Measurements from ENCODE around the gene PTMA. TPM values are rescaled to one million over a fixed set of nuclear protein-coding genes. Genes with fewer than 3 reads are reported as not detected.

The PTMA gene
- polyA plus RNA-seq, 4 donors, result 1,019 to 2,156 (median 1,113) TPM

GRCh38 chr2:231720987-231721966 is 13.0 kb downstream of the PTMA start:
- no peaks in the 10 kb centered on the region for H3K4me1 ChIP-seq (ENCODE audit: control insufficient read depth in 3 of 3, insufficient read depth in 2 of 3, low read depth in 1 of 3, low read length in 2 of 3)
- H3K4me3 ChIP-seq (ENCODE audit: low read depth in 1 of 3, low read length in 3 of 3), result no peak overlapping the region
- peaks cover 0 to 2% of the 10 kb centered on the region in 2 donors for H3K9me3 ChIP-seq (ENCODE audit: control insufficient read depth in 2 of 2, insufficient read depth in 1 of 2, low read depth in 1 of 2, low read length in 1 of 2)
- DNase-seq (peak in 1 of 2 donors; percentile 24), FAIRE-seq (no peak)
- H3K27ac ChIP-seq (ENCODE audit: low read depth in 1 of 3, low read length in 2 of 3), result no peak overlapping the region
- WGBS, 3 donors, result 73 to 78% (median 73%) methylated on average over 8 of the region's 8 CpGs
- peaks cover 0 to 1% (median 0%) of the 10 kb centered on the region in 3 donors for H3K27me3 ChIP-seq (ENCODE audit: control insufficient read depth in 3 of 3, insufficient read depth in 3 of 3, low read length in 3 of 3)
- H3K36me3 ChIP-seq (ENCODE audit: control insufficient read depth in 3 of 3, insufficient read depth in 2 of 3, low read depth in 1 of 3, low read length in 3 of 3), result peaks cover 0 to 2% (median 0%) of the 10 kb centered on the region in 3 donors

- H3K27me3 ChIP-seq (ENCODE audit: control insufficient read depth in 3 of 3, insufficient read depth in 3 of 3, low read length in 3 of 3), result peaks cover 0 to 3% (median 0%) of the 10 kb centered on the region in 3 donors
- no peak overlapping the region for H3K27ac ChIP-seq (ENCODE audit: low read depth in 1 of 3, low read length in 2 of 3)
- FAIRE-seq, result no peak
- H3K4me1 ChIP-seq (ENCODE audit: control insufficient read depth in 3 of 3, insufficient read depth in 2 of 3, low read depth in 1 of 3, low read length in 2 of 3), result no peaks in the 10 kb centered on the region
- peaks cover 0 to 2% (median 0%) of the 10 kb centered on the region in 3 donors for H3K36me3 ChIP-seq (ENCODE audit: control insufficient read depth in 3 of 3, insufficient read depth in 2 of 3, low read depth in 1 of 3, low read length in 3 of 3)
- H3K9me3 ChIP-seq (ENCODE audit: control insufficient read depth in 2 of 2, insufficient read depth in 1 of 2, low read depth in 1 of 2, low read length in 1 of 2), result no peaks in the 10 kb centered on the region
- 88 to 95% (median 89%) methylated on average over 8 of the region's 8 CpGs for WGBS, 3 donors
- DNase-seq, result no peak
- H3K4me3 ChIP-seq (ENCODE audit: low read depth in 1 of 3, low read length in 3 of 3), result no peak overlapping the region
Observed at GRCh38 chr2:231722721-231723307, 14.5 kb downstream of the PTMA start.

DNA sequence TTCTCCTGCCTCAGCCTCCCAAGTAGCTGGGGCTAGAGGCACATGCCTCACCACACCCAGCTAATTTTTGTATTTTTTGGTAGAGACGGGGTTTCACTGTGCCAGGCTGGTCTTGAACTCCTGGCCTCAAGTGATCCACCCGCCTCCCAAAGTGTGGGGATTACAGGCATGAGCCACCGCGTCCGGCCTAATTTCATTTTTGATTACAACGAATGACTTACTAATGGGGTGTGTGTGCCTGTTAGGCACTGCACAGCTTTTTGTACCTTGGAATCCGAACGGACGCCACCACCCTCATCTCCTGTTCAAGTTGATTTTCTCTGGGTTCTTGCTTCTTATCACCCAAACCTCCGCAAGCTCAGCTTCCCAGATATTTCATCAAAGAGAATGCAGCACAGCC is 17.2 kb downstream of the PTMA start:
- Histone ChIP-seq H3K27ac (ENCODE audit: low read depth in 1 of 3, low read length in 2 of 3) (no peak overlapping the region), H3K9me3 (ENCODE audit: control insufficient read depth in 2 of 2, insufficient read depth in 1 of 2, low read depth in 1 of 2, low read length in 1 of 2) (no peaks in the 10 kb centered on the region), H3K36me3 (ENCODE audit: control insufficient read depth in 3 of 3, insufficient read depth in 2 of 3, low read depth in 1 of 3, low read length in 3 of 3) (peaks cover 0 to 2% (median under 1%) of the 10 kb centered on the region in 3 donors), H3K4me3 (ENCODE audit: low read depth in 1 of 3, low read length in 3 of 3) (no peak overlapping the region), H3K27me3 (ENCODE audit: control insufficient read depth in 3 of 3, insufficient read depth in 3 of 3, low read length in 3 of 3) (peaks cover 0 to 3% (median 0%) of the 10 kb centered on the region in 3 donors), H3K4me1 (ENCODE audit: control insufficient read depth in 3 of 3, insufficient read depth in 2 of 3, low read depth in 1 of 3, low read length in 2 of 3) (no peaks in the 10 kb centered on the region)
- WGBS, 3 donors, result 8 to 59% (median 53%) methylated on average over 10 of the region's 10 CpGs
- FAIRE-seq (no peak), DNase-seq (peak in 1 of 2 donors; percentile 28)

DNA sequence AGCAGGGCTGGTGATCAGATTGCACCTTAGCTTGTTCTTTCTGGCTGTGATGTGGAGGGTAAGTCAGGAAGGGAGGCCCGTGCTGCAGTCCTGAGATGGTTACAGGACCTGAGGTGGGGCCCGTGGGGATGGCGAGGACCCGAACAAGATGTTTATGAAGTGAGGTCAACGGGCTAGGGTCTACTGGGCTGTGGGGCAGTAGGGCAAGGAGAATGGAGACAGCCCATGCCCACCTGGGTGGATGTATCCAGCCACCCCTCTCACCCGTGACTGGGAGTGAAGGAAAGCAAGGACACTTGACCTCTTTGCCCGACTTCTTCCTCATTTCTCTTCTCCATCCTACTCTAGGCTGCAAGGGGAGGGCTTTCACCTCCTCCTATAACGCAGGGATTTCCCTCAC is 18.0 kb downstream of the PTMA start:
- Histone ChIP-seq H3K4me1 (ENCODE audit: control insufficient read depth in 3 of 3, insufficient read depth in 2 of 3, low read depth in 1 of 3, low read length in 2 of 3) (no peaks in the 10 kb centered on the region), H3K9me3 (ENCODE audit: control insufficient read depth in 2 of 2, insufficient read depth in 1 of 2, low read depth in 1 of 2, low read length in 1 of 2) (no peaks in the 10 kb centered on the region), H3K4me3 (ENCODE audit: low read depth in 1 of 3, low read length in 3 of 3) (no peak overlapping the region), H3K27me3 (ENCODE audit: control insufficient read depth in 3 of 3, insufficient read depth in 3 of 3, low read length in 3 of 3) (peaks cover 0 to 3% (median 0%) of the 10 kb centered on the region in 3 donors), H3K36me3 (ENCODE audit: control insufficient read depth in 3 of 3, insufficient read depth in 2 of 3, low read depth in 1 of 3, low read length in 3 of 3) (peaks cover 0 to 3% (median 2%) of the 10 kb centered on the region in 3 donors), H3K27ac (ENCODE audit: low read depth in 1 of 3, low read length in 2 of 3) (no peak overlapping the region)
- WGBS, 3 donors, result 79 to 82% (median 81%) methylated on average over 8 of the region's 8 CpGs
- DNase-seq (no peak), FAIRE-seq (no peak)

- peaks cover 0 to 3% (median 0%) of the 10 kb centered on the region in 3 donors for H3K27me3 ChIP-seq (ENCODE audit: control insufficient read depth in 3 of 3, insufficient read depth in 3 of 3, low read length in 3 of 3)
- no peaks in the 10 kb centered on the region for H3K9me3 ChIP-seq (ENCODE audit: control insufficient read depth in 2 of 2, insufficient read depth in 1 of 2, low read depth in 1 of 2, low read length in 1 of 2)
- H3K27ac ChIP-seq (ENCODE audit: low read depth in 1 of 3, low read length in 2 of 3), result no peak overlapping the region
- 52 to 68% (median 59%) methylated on average over 4 of the region's 4 CpGs for WGBS, 3 donors
- peaks cover 3 to 8% (median 3%) of the 10 kb centered on the region in 3 donors for H3K36me3 ChIP-seq (ENCODE audit: control insufficient read depth in 3 of 3, insufficient read depth in 2 of 3, low read depth in 1 of 3, low read length in 3 of 3)
- no peak overlapping the region for H3K4me3 ChIP-seq (ENCODE audit: low read depth in 1 of 3, low read length in 3 of 3)
- DNase-seq, result no peak
- no peak for FAIRE-seq
- H3K4me1 ChIP-seq (ENCODE audit: control insufficient read depth in 3 of 3, insufficient read depth in 2 of 3, low read depth in 1 of 3, low read length in 2 of 3), result no peaks in the 10 kb centered on the region
Observed at GRCh38 chr2:231727621-231728020, 19.3 kb downstream of the PTMA start.

DNA sequence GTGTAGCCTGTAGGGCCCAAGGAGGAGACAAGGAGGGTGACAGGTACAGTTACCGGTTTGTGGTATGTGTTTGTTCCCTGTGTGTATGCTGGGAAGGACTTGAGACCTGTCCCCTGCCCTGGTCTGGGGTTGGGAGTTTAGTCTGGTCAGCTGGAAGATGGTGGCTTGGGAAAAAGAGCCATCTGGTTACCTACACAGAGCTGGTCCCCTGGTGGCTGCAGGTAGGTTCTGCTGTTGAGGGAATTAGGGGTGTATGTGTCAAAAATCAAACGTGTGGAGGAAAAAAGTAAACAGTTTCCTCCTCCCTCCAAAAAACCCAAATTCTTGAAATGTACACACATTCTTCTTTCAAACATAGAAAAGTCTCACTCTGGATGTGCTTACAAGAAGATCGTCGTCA is 24.3 kb downstream of the PTMA start:
- no peaks in the 10 kb centered on the region for H3K27me3 ChIP-seq (ENCODE audit: control insufficient read depth in 3 of 3, insufficient read depth in 3 of 3, low read length in 3 of 3)
- no peaks in the 10 kb centered on the region for H3K4me1 ChIP-seq (ENCODE audit: control insufficient read depth in 3 of 3, insufficient read depth in 2 of 3, low read depth in 1 of 3, low read length in 2 of 3)
- H3K36me3 ChIP-seq (ENCODE audit: control insufficient read depth in 3 of 3, insufficient read depth in 2 of 3, low read depth in 1 of 3, low read length in 3 of 3), result peaks cover 2 to 13% (median 6%) of the 10 kb centered on the region in 3 donors
- FAIRE-seq (no peak), DNase-seq (no peak)
- H3K9me3 ChIP-seq (ENCODE audit: control insufficient read depth in 2 of 2, insufficient read depth in 1 of 2, low read depth in 1 of 2, low read length in 1 of 2), result no peaks in the 10 kb centered on the region
- no peak overlapping the region for H3K4me3 ChIP-seq (ENCODE audit: low read depth in 1 of 3, low read length in 3 of 3)
- H3K27ac ChIP-seq (ENCODE audit: low read depth in 1 of 3, low read length in 2 of 3), result no peak overlapping the region
- WGBS, 3 donors, result 81 to 83% (median 81%) methylated on average over 4 of the region's 4 CpGs

DNA sequence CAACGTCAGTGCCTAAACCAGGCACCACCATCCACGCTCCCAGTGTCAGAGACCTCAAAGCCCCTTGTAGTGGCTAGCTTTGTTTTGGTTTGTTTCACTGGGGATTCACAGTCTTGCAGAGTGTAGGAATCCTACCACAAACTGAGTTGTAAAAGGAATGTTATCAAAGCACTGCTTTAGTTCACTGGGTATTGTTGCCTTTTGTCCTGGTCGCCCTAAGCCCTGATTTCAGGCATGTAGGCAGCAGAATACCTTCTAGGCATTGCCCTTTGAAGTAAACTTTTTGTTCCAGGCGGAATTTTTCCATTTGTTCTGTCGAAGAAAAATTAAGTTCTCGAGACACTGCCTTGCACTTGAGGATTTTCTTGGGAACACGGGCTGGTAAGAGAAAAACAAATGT is 29.4 kb downstream of the PTMA start:
- Histone ChIP-seq H3K4me3 (ENCODE audit: low read depth in 1 of 3, low read length in 3 of 3) (no peak overlapping the region), H3K27ac (ENCODE audit: low read depth in 1 of 3, low read length in 2 of 3) (no peak overlapping the region), H3K36me3 (ENCODE audit: control insufficient read depth in 3 of 3, insufficient read depth in 2 of 3, low read depth in 1 of 3, low read length in 3 of 3) (peaks cover 0 to 5% (median 4%) of the 10 kb centered on the region in 3 donors), H3K9me3 (ENCODE audit: control insufficient read depth in 2 of 2, insufficient read depth in 1 of 2, low read depth in 1 of 2, low read length in 1 of 2) (no peaks in the 10 kb centered on the region), H3K27me3 (ENCODE audit: control insufficient read depth in 3 of 3, insufficient read depth in 3 of 3, low read length in 3 of 3) (no peaks in the 10 kb centered on the region), H3K4me1 (ENCODE audit: control insufficient read depth in 3 of 3, insufficient read depth in 2 of 3, low read depth in 1 of 3, low read length in 2 of 3) (no peaks in the 10 kb centered on the region)
- FAIRE-seq (no peak), DNase-seq (no peak)
- WGBS, 3 donors, result 94 to 95% (median 95%) methylated on average over 7 of the region's 7 CpGs

- no peak for FAIRE-seq
- WGBS, 3 donors, result 69 to 76% (median 71%) methylated on average over 8 to 9 of the region's 9 CpGs
Observed at GRCh38 chr2:231743376-231744116, 35.2 kb downstream of the PTMA start.

More at GRCh38 chr2:231743376-231744116, 35.2 kb downstream of the PTMA start:
- Histone ChIP-seq H3K27me3 (ENCODE audit: control insufficient read depth in 3 of 3, insufficient read depth in 3 of 3, low read length in 3 of 3) (no peaks in the 10 kb centered on the region), H3K27ac (ENCODE audit: low read depth in 1 of 3, low read length in 2 of 3) (no peak overlapping the region), H3K4me3 (ENCODE audit: low read depth in 1 of 3, low read length in 3 of 3) (no peak overlapping the region), H3K9me3 (ENCODE audit: control insufficient read depth in 2 of 2, insufficient read depth in 1 of 2, low read depth in 1 of 2, low read length in 1 of 2) (no peaks in the 10 kb centered on the region), H3K36me3 (ENCODE audit: control insufficient read depth in 3 of 3, insufficient read depth in 2 of 3, low read depth in 1 of 3, low read length in 3 of 3) (peaks cover 0 to 2% (median 0%) of the 10 kb centered on the region in 3 donors), H3K4me1 (ENCODE audit: control insufficient read depth in 3 of 3, insufficient read depth in 2 of 3, low read depth in 1 of 3, low read length in 2 of 3) (no peaks in the 10 kb centered on the region)
- DNase-seq, result no peak
